ENCODE data around the gene RNF10.

The RNF10 gene

GRCh38 chr12:120562906-120563305 lies 28.8 kb downstream of the RNF10 start:
- Histone ChIP-seq H3K27me3 (ENCODE audit: low read length) (no peaks in the 10 kb centered on the region), H3K9ac (ENCODE audit: low read length) (no peak overlapping the region), H3K9me3 (ENCODE audit: insufficient read depth, low read length) (no peaks in the 10 kb centered on the region), H3K4me3 (ENCODE audit: insufficient read depth, low read length, poor library complexity, severe bottlenecking) (no peak overlapping the region), H3K9me2 (replicated peaks; ENCODE audit: insufficient read depth, low read length) (no peaks in the 10 kb centered on the region), H4K20me1 (ENCODE audit: low read depth, low read length) (no peaks in the 10 kb centered on the region), H3K79me2 (ENCODE audit: insufficient read depth, low read length) (no peaks in the 10 kb centered on the region), H3K27ac (ENCODE audit: low read depth, low read length) (no peak overlapping the region), H3K4me2 (ENCODE audit: low read depth, low read length, poor library complexity, severe bottlenecking) (no peak overlapping the region), H3K36me3 (ENCODE audit: low read length) (peaks cover 31% of the 10 kb centered on the region), H3F3A (ENCODE audit: insufficient read depth) (peaks cover 3% of the 10 kb centered on the region; the same call in 1 of the 2 replicates), H2AFZ (ENCODE audit: low read depth, low read length, severe bottlenecking) (no peak overlapping the region)
- no peak for TF ChIP-seq EZH2phosphoT487 (conservative IDR thresholded peaks at IDR 0.05; ENCODE audit: low read length)
- no peak for TF ChIP-seq CTCF (IDR thresholded peaks at IDR 0.05; ENCODE audit: insufficient read depth, low read length, poor library complexity, severe bottlenecking)

GRCh38 chr12:120563495-120563894 lies 29.3 kb downstream of the RNF10 start:
- Histone ChIP-seq H3F3A (ENCODE audit: insufficient read depth) (no peaks in the 10 kb centered on the region), H2AFZ (ENCODE audit: low read depth, low read length, severe bottlenecking) (no peak overlapping the region), H3K27me3 (ENCODE audit: low read length) (no peaks in the 10 kb centered on the region), H3K36me3 (ENCODE audit: low read length) (peaks cover 28% of the 10 kb centered on the region), H4K20me1 (ENCODE audit: low read depth, low read length) (no peaks in the 10 kb centered on the region), H3K9ac (ENCODE audit: low read length) (no peak overlapping the region), H3K9me2 (replicated peaks; ENCODE audit: insufficient read depth, low read length) (no peaks in the 10 kb centered on the region), H3K27ac (ENCODE audit: low read depth, low read length) (no peak overlapping the region), H3K4me3 (ENCODE audit: insufficient read depth, low read length, poor library complexity, severe bottlenecking) (no peak overlapping the region), H3K9me3 (ENCODE audit: insufficient read depth, low read length) (no peaks in the 10 kb centered on the region), H3K79me2 (ENCODE audit: insufficient read depth, low read length) (no peaks in the 10 kb centered on the region), H3K4me2 (ENCODE audit: low read depth, low read length, poor library complexity, severe bottlenecking) (no peak overlapping the region)
- TF ChIP-seq CTCF (IDR thresholded peaks at IDR 0.05; ENCODE audit: insufficient read depth, low read length, poor library complexity, severe bottlenecking), result no peak
- TF ChIP-seq EZH2phosphoT487 (conservative IDR thresholded peaks at IDR 0.05; ENCODE audit: low read length), result no peak

GRCh38 chr12:120571299-120571698 lies 37.1 kb downstream of the RNF10 start:
- Histone ChIP-seq H4K20me1 (ENCODE audit: low read depth, low read length) (no peaks in the 10 kb centered on the region), H3K9me2 (replicated peaks; ENCODE audit: insufficient read depth, low read length) (no peaks in the 10 kb centered on the region), H3K36me3 (ENCODE audit: low read length) (peaks cover 20% of the 10 kb centered on the region)

More at GRCh38 chr12:120571299-120571698, 37.1 kb downstream of the RNF10 start:
- Histone ChIP-seq H2AFZ (ENCODE audit: low read depth, low read length, severe bottlenecking) (no peak overlapping the region), H3K27me3 (ENCODE audit: low read length) (no peaks in the 10 kb centered on the region), H3K4me3 (ENCODE audit: insufficient read depth, low read length, poor library complexity, severe bottlenecking) (no peak overlapping the region), H3K79me2 (ENCODE audit: insufficient read depth, low read length) (no peaks in the 10 kb centered on the region), H3K4me2 (ENCODE audit: low read depth, low read length, poor library complexity, severe bottlenecking) (no peak overlapping the region), H3K9ac (ENCODE audit: low read length) (no peak overlapping the region), H3K27ac (ENCODE audit: low read depth, low read length) (no peak overlapping the region), H3F3A (ENCODE audit: insufficient read depth) (peaks cover 6% of the 10 kb centered on the region; the same call in 1 of the 2 replicates), H3K9me3 (ENCODE audit: insufficient read depth, low read length) (no peaks in the 10 kb centered on the region)
- no peak for TF ChIP-seq EZH2phosphoT487 (conservative IDR thresholded peaks at IDR 0.05; ENCODE audit: low read length)
- no peak for TF ChIP-seq CTCF (IDR thresholded peaks at IDR 0.05; ENCODE audit: insufficient read depth, low read length, poor library complexity, severe bottlenecking)
